Prostate gland (tissue), 2 donors: ENCODE measurements around the gene CDC14B. TPM values are rescaled to one million over a fixed set of nuclear protein-coding genes. Genes with fewer than 3 reads are reported as not detected.
A peak's percentile ranks its signal among the peaks of the same experiment; 100 is the strongest.

Experiments used
- DNase-seq: peaks from one replicate; pipeline ENCODE4 v3.0.0-alpha.2; 2019; ENCODE audit warnings: low spot score
- H3K27ac ChIP-seq, 2 donors: fragments of 200-600 bp; sonication (generic); 2 replicates each; pipeline ENCODE4 v1.5.1; 2017 to 2019
- H3K27me3 ChIP-seq: fragments of 200-600 bp; sonication (generic); replicated peaks from 2 replicates; pipeline ENCODE4 v1.5.1; 2019; ENCODE audit not compliant: insufficient read depth
- H3K36me3 ChIP-seq, 2 donors: fragments of 200-600 bp; sonication (generic); 1 replicate in 1 of 2; 2 replicates in 1 of 2; pipeline versions ENCODE4 v1.5.1 to v1.8.1; 2017 to 2019
- H3K4me1 ChIP-seq: fragments of 200-600 bp; sonication (generic); replicated peaks from 2 replicates; pipeline ENCODE4 v1.5.1; 2019
- H3K4me3 ChIP-seq, 2 donors: fragments of 200-600 bp; sonication (generic); 2 replicates each; pipeline ENCODE4 v1.5.1; 2017 to 2019
- H3K9me3 ChIP-seq: fragments of 200-600 bp; sonication (generic); 2 replicates; pipeline ENCODE4 v1.5.1; 2017
- POLR2A ChIP-seq: fragments of 450-650 bp; IDR thresholded peaks from one replicate; pipeline ENCODE4 v1.6.1; 2016; ENCODE audit warnings: antibody characterized with exemption, mild to moderate bottlenecking
- POLR2AphosphoS5 ChIP-seq: sonication (generic); formaldehyde crosslinking; IDR thresholded peaks from one replicate; pipeline ENCODE4 v1.6.1; 2017; ENCODE audit warnings: antibody characterized with exemption
- WGBS: methylation state at CpG from one replicate; pipeline ENCODE4 v1.1.5; 2018; 5-methylcytosine and 5-hydroxymethylcytosine counted together
- intact Hi-C: fragments of 100-400 bp; cut with DNase I; formaldehyde crosslinking; loops from one replicate; pipeline ENCODE4 v1.14.2; 2022
- total RNA-seq, 2 donors: library from RNA; depleted of rRNA; stranded (reverse); fragments of >200 nt; gene quantifications; one replicate each; pipeline ENCODE4 v1.1.0, GENCODE V29; 2016
- TF ChIP-seq, protein P1 (sequence below), 4 experiments: fragments of 200-600 bp in 2 of 4; fragments of 450-650 bp in 2 of 4; sonication (generic) in 2 of 4; IDR thresholded peaks; 1 replicate in 3 of 4; 2 replicates in 1 of 4; pipeline ENCODE4 v1.5.1; 2016 to 2019; ENCODE audit warnings: antibody characterized with exemption in 4 of 4, mild to moderate bottlenecking in 2 of 4, moderate library complexity in 2 of 4

The CDC14B gene
- total RNA-seq, 2 donors from 2014 or later, result 27.0 to 34.7 TPM

DNA sequence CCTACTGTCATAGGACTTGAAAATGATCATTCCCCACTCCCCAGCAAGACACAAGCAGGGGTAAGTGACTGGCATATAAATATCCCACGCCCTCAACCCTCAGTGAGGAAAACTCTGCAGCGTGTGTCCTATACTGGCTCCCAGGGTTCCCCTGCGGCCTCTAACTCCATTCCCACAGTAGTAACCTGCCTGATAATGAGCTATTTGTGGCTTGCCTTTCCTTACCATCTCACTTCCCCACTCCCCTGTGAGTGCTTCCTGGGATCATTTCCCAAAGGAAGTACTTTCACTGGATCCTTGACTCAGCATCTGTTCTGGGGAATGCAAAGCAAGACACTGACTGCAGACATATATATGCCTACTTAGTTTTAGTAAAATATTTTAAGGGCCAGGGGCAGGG is 14.3 kb downstream of the CDC14B start:
- Histone ChIP-seq H3K4me1 (peaks cover 3% of the 10 kb centered on the region), H3K27me3 (no peaks in the 10 kb centered on the region), H3K36me3 (no peaks in the 10 kb centered on the region), H3K9me3 (no peaks in the 10 kb centered on the region), H3K4me3 (no peak overlapping the region), H3K27ac (no peak overlapping the region)
- WGBS, result 98% methylated on average over 3 of the region's 3 CpGs
- no peak for TF ChIP-seq POLR2AphosphoS5
- TF ChIP-seq POLR2A, result no peak
- TF ChIP-seq, protein P1, sequence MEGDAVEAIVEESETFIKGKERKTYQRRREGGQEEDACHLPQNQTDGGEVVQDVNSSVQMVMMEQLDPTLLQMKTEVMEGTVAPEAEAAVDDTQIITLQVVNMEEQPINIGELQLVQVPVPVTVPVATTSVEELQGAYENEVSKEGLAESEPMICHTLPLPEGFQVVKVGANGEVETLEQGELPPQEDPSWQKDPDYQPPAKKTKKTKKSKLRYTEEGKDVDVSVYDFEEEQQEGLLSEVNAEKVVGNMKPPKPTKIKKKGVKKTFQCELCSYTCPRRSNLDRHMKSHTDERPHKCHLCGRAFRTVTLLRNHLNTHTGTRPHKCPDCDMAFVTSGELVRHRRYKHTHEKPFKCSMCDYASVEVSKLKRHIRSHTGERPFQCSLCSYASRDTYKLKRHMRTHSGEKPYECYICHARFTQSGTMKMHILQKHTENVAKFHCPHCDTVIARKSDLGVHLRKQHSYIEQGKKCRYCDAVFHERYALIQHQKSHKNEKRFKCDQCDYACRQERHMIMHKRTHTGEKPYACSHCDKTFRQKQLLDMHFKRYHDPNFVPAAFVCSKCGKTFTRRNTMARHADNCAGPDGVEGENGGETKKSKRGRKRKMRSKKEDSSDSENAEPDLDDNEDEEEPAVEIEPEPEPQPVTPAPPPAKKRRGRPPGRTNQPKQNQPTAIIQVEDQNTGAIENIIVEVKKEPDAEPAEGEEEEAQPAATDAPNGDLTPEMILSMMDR (IDR thresholded peaks at IDR 0.05), result no peak
- intact Hi-C loops, result no loop called here
- DNase-seq, result no peak

DNA sequence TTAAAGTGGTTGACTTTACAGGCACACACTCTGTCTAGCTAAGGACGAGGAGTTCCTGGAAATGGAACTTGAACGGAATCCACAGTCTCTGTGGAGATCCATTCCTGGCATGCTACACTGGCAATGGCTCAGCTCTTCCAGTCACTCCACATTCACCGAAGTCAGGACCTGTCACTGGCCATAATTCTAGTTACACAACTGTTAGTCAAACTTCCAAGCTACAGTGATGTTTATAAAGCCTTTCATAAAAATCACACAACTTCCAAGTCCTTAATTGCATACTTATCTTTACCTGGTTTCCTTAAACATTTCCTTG is 15.7 kb downstream of the CDC14B start:
- DNase-seq, result peak; percentile 88
- intact Hi-C loops, result no loop called here
- H3K27me3 ChIP-seq, result no peaks in the 10 kb centered on the region
- H3K4me3 ChIP-seq, result no peak overlapping the region
- 4% methylated on average over 3 of the region's 3 CpGs for WGBS
- H3K4me1 ChIP-seq, result peaks cover 3% of the 10 kb centered on the region
- peak overlapping the region; percentile 67 to 83 for H3K27ac ChIP-seq
- H3K36me3 ChIP-seq, result no peaks in the 10 kb centered on the region
- H3K9me3 ChIP-seq, result no peaks in the 10 kb centered on the region
- TF ChIP-seq POLR2AphosphoS5, result peak; percentile 96
- TF ChIP-seq, protein P1 (IDR thresholded peaks at IDR 0.05), result no peak

DNA sequence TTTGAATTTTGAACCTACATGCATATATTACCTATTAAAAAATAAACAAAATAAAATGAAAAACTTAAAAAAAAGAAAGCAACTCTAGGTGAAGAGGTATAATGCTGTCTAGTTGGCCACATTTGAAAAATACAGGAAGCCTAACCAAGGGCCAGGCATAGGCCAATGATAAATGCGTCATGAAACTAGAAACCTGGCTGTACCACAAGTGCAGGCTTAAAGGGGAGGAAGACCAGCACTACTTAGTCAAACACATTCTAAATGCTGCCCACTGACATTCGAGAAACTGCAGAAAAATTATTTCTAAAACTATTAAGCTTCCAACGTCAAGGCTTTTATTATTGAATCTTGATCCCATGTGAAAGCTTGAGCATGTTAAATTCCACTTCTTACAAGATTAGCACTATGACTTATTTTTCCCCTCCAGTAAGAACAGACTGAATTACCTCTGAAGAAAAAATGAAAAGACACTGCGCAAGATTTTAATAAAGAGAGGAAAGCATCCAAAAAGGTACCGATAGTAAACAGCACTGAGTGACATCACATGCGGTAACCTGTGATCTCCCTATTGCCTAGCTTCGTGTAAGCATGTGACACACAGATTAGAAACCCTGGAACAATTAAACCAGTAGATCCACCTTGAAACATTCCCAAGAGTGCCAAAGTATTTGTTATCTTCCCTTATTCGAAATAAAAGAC is 16.2 kb downstream of the CDC14B start:
- H3K27ac ChIP-seq, result peak overlapping the region; percentile 67 to 83
- H3K27me3 ChIP-seq, result no peaks in the 10 kb centered on the region
- WGBS, result 12% methylated on average over 8 of the region's 8 CpGs
- TF ChIP-seq, protein P1 (IDR thresholded peaks at IDR 0.05), result no peak
- TF ChIP-seq POLR2A (no peak), POLR2AphosphoS5 (no peak)
- H3K9me3 ChIP-seq, result no peaks in the 10 kb centered on the region
- no peak overlapping the region for H3K4me3 ChIP-seq
- DNase-seq, result peak; percentile 34
- intact Hi-C loops, result no loop called here
- peaks cover 3% of the 10 kb centered on the region for H3K4me1 ChIP-seq
- H3K36me3 ChIP-seq, result no peaks in the 10 kb centered on the region

DNA sequence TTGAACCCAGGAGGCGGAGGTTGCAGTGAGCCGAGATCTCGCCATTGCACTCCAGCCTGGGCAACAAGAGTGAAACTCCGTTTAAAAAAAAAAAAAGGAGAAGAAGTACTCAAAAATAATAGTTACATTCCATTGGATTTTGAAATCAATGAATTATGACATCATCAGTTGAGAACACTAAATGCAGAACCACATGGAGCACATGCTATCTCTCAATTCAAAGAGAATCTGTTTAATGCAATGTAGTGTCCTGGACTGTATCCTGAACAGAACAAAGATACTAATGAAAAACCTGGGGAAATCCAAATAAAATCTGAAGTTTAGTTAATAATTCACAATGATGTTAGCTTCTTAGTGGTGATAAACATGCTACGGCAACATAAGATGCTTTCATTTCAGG is 20.3 kb downstream of the CDC14B start:
- Histone ChIP-seq H3K27ac (no peak overlapping the region), H3K4me3 (no peak overlapping the region), H3K27me3 (no peaks in the 10 kb centered on the region), H3K36me3 (no peaks in the 10 kb centered on the region), H3K4me1 (peaks cover 3% of the 10 kb centered on the region), H3K9me3 (no peaks in the 10 kb centered on the region)
- TF ChIP-seq, protein P1 (IDR thresholded peaks at IDR 0.05), result no peak
- TF ChIP-seq POLR2AphosphoS5, result no peak
- TF ChIP-seq POLR2A, result no peak
- WGBS, result 94% methylated on average over 5 of the region's 5 CpGs
- intact Hi-C loops, result no loop called here
- no peak for DNase-seq

DNA sequence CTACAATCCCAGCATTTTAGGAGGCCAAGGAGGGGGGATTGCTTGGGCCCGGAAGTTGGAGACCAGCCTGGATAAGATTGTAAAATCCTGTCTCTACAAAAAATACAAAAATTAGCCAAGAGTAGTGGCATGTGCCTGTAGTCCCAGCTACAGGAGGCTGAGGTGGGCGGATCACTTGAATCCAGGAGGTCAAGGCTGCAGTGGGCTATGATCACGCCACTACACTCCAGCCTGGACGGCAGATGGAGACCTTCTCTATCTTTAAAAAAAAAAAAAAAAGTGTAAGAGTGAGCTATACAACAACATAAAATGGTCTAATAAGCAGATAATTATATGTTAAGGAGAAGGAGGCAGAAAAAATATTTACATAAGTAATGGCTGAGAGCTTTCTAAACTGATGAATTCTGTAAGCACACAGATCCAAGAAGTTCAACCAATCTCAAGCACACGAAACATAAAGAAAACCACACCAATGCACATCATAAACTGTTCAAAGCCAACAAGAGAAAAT is 23.0 kb downstream of the CDC14B start:
- Histone ChIP-seq H3K36me3 (no peaks in the 10 kb centered on the region), H3K27me3 (no peaks in the 10 kb centered on the region), H3K4me3 (no peak overlapping the region), H3K27ac (no peak overlapping the region), H3K9me3 (no peaks in the 10 kb centered on the region), H3K4me1 (no peaks in the 10 kb centered on the region)
- DNase-seq, result no peak
- TF ChIP-seq POLR2A, result no peak
- no peak for TF ChIP-seq POLR2AphosphoS5
- TF ChIP-seq, protein P1 (IDR thresholded peaks at IDR 0.05), result no peak
- intact Hi-C loops, result no loop called here
- 81% methylated on average over 5 of the region's 5 CpGs for WGBS
